Renal cortical epithelial cell (primary cell): ENCODE data around the gene THSD7A. TPM values are rescaled to one million over a fixed set of nuclear protein-coding genes. Genes with fewer than 3 reads are reported as not detected.
"Not testable (repeated sequence)": the region's sequence is repeated elsewhere in the genome, so short reads cannot be mapped to it uniquely, and the experiment has no call there.

ENCODE experiments used
- DNase-seq: peaks from one replicate; pipeline ENCODE4 v3.0.0-alpha.2; 2011; ENCODE audit warnings: low read depth
- total RNA-seq: library from RNA; depleted of rRNA; stranded (reverse); fragments of >200 nt; gene quantifications from 2 replicates; pipeline ENCODE4 v1.2.3, GENCODE V29; 2014

Gene THSD7A
- total RNA-seq, 1 donor from 2014 or later: 2.5 TPM

DNA sequence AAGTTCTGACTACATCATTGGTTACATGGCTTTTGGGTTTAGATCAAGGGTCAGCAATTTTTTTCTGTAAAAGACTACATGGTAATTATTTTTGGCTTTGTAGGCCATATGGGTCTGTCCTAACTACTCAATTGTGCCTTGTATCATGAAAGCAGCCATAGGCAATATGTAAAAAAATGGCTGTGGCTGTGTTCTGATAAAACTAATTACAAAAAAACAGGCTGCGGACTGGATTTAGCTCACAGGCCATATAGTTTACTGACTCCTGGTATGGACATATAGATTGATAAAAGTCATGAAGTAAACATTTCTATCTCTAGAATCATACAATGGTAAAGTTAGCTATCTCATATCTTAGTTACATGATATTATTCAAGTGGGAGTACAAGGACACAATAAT lies 375.4 kb downstream of the THSD7A start:
- DNase-seq: no peak

DNA sequence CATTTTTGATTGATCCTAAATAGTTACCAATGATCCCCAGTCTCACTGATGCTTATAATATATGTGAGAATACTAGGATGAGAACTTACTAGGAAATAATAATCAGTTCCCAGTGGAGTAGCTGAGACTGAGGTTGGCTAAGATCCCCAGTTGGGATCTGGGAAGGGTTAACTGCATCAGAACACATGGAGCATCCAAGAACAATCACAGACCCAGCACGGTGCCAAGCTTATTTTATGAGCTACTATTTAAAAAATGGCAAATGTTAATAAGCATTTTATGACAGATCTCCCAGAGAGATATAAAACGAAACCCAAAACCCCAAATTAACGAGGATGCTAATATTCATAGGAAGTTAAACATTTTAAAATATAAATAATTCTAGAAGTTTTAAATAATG lies 379.5 kb downstream of the THSD7A start:
- no peak for DNase-seq

DNA sequence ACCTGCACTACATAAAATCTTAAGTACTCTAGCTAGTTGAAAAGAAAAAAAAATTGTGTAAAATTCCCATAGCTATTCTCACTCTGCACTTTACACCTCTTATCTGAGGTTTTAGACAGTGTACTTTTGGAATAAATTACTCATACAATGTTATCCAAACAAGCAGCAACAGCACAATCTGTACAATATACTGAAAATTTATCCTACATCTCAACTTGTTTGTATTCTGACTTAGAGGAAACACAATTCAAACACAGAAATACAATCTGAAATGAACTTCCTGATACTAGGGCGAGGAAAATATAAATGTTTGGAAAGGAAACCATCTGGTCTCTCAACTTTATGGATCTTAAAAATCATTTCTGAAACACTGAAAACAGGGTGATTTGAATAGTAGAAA lies 381.7 kb downstream of the THSD7A start:
- DNase-seq: no peak

DNA sequence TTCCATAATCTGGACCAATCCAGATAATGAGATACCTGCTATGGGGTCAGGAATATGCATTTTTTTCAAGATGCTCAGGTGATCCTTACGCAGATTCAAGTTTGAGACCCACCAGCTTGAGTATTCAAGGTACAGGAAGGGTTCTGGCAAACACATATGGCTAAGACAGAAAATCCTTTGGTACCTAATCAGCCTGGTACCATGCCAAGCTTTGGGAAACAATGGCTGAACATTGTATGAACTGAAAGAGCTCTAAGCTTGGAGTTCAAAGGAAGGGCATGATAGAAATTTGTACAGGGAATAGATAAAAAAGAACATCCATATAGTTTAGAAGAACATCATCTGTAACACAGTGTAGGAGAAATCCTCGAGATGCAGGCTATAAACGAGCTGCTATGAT lies 382.7 kb downstream of the THSD7A start:
- DNase-seq: no peak

DNA sequence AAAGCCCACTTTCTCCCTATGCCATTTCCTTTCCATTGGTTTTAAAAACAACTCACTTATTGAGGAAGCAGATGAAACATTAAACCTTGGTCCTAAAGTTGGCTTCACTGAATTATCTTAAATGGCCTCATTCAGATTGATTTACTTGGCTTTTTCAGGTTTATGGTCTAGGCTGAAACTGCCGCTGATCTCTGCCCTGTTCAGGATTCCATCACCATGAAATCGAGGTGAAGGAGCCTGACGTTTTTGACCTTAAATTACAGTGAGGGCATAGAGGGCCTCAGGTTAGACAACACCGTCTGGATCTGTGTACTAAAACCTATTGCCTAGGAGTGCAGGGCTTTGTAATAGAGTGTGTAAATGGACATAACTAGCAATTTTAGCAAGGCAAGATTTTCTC lies 383.7 kb downstream of the THSD7A start:
- no peak for DNase-seq

DNA sequence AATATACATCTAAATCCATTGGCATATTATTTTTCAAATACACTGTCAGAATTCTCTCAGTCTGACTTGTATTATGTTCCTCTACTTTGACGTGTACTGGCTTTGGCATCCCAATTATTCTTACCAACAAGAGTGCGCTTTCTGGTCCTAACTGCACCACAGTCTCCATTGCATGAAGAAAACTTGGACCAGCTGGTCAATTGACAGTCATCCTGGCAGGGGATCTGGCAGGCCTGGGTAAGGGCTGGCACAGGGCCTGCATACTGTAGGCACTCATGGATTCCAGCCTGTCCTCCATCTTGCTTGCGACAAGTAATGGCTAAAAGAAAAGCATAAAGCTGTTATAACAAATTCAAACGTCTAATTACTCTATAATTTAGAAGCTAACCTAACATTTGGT lies 384.9 kb downstream of the THSD7A start:
- no peak for DNase-seq

DNA sequence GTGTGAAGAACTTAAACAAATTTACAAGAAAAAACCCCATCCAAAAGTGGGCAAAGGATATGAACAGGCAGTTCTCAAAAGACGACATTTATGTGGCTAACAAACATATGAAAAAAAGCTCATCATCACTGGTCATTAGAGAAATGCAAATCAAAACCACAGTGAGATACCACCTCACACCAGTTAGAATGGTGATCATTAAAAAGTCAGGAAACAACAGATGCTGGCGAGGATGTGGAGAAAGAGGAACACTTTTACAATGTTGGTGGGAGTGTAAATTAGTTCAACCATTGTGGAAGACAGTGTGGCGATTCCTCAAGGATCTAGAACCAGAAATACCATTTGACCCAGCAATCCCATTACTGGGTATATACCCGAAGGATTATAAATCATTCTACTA lies 388.1 kb downstream of the THSD7A start:
- DNase-seq: not testable (repeated sequence)

DNA sequence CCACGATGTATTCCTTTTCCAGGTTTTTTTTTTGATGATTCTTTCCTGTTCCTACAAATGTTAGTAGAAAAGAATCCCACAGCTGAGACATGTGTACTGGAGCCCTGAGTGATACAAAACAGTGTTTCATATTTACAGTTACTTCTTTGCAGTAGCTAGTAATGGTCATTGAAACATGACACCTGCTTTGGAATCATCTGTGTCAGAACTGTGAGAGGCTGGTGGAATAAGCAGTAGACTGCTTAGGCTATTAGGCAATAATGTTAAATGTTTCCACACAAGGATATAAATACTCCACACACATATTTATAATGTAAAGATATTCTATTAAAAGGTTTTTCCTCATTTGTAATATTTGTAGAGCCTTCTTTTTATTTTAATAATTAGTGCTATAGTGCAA lies 394.0 kb downstream of the THSD7A start:
- peak; percentile 25 for DNase-seq

DNA sequence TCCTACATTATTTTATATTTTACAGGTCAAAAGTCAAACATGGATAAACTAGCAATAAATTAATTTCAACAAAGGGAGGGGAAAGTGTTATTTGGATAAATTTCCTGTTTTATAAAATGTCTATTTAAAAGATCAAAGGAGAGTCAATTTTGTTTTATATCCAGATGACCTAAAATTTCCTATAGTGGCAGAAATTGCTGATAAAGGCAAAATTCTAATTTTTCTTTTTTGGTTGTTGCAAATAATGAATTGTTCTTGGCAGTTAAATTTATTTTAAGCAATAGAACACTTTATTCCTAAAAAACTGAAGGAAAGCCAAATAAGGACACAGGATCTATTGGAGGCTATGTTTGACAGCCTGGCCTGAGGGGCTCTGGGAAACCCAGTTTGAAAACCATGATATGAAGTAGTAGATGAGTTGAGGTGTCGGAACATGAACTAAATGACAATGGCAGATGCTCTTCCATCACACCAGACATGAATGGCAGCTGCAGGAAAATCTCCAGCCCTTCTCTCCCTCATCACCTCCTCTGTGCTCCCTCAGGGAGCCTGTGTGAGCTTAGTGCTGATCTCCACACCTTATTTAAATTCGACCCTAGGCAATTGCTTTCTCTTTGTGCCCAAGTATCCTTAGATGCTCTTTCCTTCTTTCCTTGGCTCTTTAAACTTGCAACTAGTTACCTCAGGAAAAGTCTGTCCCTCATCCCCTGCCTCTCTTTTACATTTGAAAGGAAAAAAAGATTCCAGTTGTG lies 395.0 kb downstream of the THSD7A start:
- DNase-seq: no peak

DNA sequence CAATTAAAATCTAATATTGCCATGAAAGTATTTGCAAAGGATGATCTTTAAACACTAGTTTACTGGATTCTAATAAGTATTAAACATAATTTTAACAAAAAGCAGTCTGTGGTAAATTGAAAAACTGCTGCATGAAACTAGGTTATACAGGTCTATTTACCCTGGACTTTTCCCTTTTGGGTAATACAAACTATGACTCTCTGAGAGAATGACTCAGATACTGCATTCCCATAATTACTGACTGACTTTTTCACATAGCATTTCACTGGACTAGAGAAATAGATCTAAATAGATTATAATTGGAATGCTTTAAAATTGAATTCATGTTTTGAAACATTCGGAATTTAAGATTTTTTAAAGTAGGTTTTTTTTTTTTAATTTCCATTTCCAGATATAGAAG lies 395.7 kb downstream of the THSD7A start:
- DNase-seq: peak; percentile 72

DNA sequence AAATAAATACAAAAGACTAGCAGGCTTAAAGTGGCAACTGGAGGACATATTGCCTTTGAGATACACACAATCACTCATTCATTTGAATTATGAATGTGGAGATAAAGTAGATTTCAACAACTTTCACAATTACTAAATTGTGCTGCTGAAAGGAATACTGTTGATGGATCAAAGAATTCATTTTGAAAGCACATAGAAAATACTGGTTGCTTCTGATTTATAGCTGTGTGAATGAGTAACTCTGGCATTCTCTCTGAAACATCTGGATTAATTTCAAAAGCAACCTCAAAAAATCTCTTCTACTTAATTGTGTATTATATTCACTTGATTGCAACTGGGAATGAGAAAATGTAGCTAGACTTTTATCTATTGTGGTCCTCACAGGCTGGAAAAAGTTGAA lies 397.6 kb downstream of the THSD7A start:
- DNase-seq: no peak

DNA sequence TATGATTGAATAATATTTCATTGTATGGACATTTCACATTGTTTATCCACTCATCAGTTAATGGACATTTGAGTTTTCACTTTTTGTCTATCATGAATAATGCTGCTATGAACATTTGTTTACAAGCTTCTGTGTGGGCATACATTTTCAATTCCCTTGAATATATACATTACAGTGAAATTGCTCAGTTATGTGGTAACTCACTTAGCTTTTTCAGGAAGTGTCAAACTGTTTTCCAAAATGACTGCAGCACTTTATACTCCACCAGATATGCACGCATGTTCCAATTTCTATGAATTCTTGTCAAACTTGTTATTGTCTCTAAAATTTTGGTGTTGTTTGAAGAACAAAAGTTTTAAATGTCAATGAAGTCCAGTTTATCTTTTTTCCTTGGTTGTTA lies 401.2 kb downstream of the THSD7A start:
- DNase-seq: no peak

DNA sequence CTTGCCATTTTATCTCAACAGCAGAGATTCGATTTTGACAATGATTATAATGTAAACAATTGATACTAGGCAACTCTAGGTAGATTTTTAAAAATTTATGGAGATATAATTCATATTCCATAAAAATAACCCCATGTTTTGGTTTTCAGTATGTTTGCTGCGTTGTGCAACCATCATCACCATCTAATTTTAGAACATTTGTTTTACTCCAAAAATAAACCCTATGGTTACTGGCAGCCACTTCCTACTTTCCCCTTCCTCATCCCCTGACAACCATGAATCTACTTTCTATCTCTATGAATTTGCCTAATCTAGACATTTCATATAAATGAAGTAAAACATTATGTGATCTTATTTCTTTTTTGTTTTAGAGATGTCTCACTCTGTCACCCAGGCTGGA lies 401.9 kb downstream of the THSD7A start:
- no peak for DNase-seq

DNA sequence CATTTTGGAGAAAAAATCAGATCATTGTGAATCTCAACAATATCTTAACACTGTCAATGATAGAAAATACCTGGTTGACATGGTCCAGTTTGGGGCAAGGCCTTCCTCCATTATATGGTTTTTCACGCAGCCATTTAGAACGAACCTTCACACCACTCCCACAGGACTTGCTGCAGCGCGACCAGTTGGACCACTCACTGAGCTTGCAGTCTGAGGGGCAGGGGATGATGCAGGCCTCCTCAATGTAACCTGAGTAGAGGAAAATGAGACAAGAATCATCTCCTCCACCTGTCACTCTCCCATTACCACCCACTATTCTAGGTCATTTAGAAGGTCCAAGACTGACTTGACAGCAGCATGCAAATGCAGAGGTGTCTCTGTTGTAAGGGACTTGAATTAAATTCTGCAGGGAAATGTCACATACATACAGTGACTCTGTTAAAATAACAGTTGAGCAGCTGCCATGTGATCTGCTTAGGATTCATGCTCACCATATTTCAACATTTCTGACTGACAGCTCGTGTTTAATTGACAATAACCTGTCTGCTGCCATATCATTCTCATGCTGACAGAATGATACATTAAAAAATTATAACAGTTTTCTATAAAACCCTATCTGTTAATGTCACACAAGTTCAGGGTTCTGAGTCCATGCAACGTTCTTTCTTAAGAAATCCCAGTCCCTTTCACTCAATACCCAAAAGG lies 403.0 kb downstream of the THSD7A start:
- DNase-seq: no peak

DNA sequence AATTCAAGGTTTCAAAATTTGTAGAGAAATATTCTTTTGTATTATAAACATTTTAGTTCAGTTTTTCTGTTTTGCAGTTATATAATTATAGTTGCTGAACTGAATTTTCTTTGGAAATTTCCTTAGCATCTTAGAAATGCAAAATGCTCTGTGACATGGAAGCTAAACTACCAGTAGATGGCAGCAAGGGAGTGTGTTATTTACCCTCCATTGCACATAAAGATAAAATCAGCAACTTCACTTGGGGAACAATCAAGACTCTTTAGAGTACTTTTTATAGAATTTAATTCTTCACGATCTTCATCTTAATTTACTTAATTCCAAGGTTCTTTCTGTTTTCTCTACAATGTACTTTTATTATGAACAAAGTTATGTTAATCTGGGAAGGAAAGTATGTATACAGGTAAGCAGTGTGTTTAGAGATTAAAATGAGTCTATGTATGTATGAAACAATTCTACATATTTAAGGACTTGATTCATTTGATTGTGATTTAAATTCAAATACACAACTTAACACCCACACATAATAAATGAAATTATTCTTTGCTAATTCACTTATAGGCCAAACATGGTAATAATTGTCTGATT lies 404.2 kb downstream of the THSD7A start:
- peak; percentile 81 for DNase-seq

DNA sequence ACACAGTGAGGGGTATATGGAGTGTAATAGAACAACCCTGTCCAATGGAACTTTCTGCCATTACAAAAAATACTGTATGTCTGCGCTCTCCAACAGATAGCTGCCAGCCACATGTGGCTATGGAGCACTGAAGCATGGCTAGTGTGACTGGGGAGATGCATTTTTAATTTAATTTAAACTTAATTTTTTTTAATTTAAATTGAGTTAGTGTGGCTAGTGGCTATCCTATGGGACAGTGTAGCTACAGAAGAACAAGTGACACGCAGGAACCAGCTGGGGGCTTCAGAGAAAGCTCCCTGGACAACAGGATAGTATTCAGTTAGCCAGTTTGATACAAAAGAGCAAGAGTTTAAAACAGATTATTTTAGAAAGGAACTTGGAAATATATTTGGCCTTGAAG lies 408.0 kb downstream of the THSD7A start:
- no peak for DNase-seq

DNA sequence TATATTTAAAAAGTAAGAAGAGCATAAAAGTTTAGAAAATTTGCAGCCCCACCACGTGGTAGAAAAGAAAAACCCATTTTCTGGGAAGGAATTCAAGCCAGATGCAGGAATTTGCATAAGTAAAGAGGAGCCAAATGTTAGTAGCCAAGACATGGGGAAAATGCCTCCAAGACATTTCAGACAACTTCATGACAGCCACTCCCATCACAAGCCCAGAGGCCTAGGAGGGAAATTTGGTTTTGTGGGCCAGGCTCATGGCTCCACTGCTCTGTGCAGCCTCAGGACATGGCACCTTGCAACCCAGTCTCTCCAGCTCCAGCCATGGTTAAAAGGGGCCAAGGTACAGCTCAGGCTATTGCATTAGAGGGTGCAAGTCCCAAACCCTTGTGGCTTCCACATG lies 411.9 kb downstream of the THSD7A start:
- no peak for DNase-seq

DNA sequence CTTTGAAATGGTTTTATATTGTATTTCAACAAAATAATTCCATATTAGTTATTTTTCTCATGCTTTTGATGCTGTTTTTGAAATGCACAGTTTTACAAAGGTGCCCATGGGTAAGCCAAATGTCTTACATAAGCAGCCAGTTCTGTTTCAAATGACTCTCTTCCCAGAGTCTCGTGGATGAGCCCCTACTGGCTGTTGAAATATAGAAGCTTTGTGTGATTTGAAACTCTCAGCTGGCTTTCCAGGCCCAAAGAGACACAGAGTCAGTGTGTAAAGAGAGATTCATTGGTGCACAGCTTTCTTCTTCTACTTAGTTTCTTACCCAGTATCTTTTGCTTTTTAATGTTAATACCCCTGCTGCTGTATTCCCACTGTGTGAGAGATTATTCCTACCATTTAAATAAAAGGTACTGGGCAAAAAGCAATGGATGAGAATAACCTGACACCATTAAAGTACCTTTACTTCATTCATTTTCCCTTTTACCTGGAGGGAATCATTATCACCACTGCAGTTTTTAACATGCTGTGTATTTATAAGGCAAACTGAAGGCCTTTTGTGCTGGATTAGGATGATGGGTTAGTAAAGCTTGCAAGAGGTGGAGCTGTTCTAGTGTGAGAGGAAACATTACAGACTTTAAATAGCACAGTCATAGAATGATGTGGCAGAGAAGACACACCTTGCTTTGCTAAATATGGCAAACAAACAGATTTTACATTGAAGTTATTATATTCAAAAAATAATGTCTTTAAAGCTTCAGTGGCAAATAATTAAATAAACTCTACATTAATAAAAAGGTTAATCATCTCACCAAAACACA lies 415.1 kb downstream of the THSD7A start:
- no peak for DNase-seq

DNA sequence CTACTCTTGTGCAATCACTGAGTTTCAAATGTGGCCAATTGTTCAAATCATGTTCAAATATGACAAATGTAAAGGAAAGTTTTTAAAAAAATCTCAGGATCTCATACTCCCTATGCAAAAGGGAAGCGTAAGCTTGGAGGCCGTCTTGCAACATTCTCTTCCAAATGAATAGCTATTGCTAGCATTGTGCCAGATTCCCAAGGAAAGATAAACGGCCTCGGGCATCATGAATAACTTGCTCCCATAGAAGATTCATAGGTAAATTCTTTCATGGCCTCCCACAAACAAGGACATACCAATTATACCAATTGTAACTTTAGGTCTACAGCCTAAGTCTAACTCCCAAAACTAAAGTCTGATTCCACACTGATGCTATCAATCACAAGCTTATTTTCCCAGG lies 416.9 kb downstream of the THSD7A start:
- peak; percentile 21 for DNase-seq

DNA sequence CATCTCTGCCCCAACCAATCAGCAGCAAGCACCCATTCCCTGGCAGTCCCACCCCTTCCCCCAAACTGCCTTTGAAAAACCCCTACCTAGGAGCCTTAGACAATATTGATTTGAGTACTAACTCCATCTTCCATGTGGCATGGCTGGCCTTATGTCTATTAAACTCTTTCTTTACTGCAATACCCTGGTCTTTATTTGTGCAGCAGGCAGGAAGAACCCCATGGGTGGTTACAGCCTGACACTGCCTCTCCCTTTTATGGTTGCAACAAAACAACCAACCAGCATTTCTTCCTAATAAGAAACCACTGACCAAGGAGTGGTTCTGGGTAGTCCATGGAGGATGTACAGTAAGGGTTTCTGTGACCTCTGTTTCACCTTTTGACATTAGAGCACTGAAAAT lies 418.1 kb downstream of the THSD7A start:
- no peak for DNase-seq

DNA sequence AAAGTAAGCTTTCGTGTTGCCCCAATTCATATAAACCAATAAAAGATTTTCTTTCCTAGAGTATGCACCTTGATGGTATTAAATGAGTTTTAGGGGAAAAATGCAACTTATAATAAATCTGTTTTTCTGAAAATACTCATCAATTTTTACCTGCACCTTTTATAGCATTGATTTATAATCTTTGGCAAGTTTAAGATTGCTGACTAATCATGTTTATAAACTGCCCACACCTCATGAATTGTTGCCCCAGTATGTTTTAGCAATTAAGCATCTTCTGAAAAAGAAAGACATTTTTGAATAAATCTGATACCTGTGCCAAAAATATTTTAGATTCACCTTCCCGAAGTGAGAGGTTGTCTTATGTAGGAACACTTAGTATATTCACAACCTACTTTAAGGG lies 420.0 kb downstream of the THSD7A start:
- no peak for DNase-seq
